WI38 (cell line): Measurements from ENCODE around the gene MEPCE.

Experiments
- H3K4me3 ChIP-seq: 2 replicates; pipeline ENCODE4 v1.5.1; 2011; ENCODE audit warnings: low read depth, mild to moderate bottlenecking, control low read depth, low read length
- TF ChIP-seq, protein P1 (sequence below): IDR thresholded peaks from 2 replicates; pipeline ENCODE4 v1.5.1; 2012; ENCODE audit warnings: low read depth, mild to moderate bottlenecking, control low read depth, low read length

MEPCE gene

DNA sequence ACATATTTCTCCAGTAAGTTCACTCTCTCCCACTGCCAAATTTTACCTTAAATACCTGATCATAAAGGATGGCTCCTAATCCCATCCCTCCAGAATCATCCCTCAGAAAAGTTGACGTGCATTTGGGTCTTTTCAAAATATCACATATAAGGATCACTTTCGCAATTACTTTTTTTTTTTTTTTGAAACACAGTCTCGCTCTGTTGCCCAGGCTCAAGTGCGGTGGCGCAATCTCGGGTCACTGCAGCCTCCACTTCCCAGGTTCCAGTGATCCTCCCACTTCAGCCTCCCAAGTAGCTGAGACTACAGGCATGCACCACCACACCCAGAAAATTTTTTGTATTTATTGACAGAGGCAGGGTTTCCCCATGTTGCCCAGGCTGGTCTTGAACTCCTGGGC, 18.5 kb upstream of the MEPCE start:
- no peak overlapping the region for H3K4me3 ChIP-seq
- TF ChIP-seq, protein P1, sequence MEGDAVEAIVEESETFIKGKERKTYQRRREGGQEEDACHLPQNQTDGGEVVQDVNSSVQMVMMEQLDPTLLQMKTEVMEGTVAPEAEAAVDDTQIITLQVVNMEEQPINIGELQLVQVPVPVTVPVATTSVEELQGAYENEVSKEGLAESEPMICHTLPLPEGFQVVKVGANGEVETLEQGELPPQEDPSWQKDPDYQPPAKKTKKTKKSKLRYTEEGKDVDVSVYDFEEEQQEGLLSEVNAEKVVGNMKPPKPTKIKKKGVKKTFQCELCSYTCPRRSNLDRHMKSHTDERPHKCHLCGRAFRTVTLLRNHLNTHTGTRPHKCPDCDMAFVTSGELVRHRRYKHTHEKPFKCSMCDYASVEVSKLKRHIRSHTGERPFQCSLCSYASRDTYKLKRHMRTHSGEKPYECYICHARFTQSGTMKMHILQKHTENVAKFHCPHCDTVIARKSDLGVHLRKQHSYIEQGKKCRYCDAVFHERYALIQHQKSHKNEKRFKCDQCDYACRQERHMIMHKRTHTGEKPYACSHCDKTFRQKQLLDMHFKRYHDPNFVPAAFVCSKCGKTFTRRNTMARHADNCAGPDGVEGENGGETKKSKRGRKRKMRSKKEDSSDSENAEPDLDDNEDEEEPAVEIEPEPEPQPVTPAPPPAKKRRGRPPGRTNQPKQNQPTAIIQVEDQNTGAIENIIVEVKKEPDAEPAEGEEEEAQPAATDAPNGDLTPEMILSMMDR, result no peak

DNA sequence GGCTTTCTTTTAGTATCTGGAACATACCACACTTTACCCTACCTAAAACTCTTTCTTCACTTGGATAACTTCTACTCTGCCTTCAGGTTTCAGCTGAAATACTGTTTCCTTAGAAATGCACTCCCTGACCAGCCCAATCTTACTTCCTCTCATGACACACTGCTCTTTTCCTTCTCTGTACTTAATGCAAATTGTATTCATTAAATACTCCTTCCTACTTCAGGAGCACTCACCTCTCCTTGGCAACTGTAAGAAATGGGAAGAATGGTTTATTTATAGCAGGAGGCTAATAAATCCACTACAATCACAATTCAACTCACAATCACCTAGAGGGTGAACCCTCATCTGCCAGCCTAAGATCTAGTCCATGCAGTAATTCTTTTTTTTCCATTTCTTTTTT, 16.3 kb upstream of the MEPCE start:
- TF ChIP-seq, protein P1, result no peak
- no peak overlapping the region for H3K4me3 ChIP-seq

DNA sequence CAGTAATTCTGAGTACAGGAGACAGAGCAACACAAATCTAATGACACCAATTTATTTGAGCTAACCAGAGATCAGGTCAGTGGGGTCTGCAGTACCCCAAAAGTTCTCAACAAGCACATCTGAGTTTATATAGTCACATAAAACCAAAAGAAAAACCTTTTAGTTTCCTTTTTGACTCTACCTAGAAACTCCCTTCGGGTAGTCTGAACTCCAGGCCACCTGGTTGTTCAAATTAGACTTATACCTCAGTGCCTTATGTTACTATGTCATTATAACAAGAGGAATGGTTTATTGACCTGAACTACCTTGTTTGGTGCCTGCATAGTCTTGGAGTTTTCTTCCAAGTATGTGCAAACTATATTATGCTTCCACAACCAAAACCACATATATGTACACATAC, 15.7 kb upstream of the MEPCE start:
- TF ChIP-seq, protein P1, result no peak
- no peak overlapping the region for H3K4me3 ChIP-seq

DNA sequence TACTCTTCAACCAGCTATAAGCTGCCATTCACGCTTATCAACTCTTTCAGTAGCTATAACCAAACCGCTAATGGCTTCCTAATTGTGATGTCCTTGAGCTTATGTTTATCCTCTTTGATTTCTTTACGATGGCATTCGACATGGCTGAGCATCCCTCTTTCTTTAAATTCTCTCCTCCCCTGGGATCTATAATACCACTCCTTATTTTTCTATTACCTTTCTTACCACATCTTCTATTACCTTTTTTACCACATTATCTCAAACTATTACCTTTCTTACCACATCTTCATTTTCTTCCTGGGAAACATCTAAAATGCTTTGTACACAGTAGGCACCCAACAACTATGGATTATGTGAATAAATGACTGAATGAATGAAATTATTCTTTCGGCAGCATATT, 14.2 kb upstream of the MEPCE start:
- H3K4me3 ChIP-seq, result no peak overlapping the region
- TF ChIP-seq, protein P1, result no peak

DNA sequence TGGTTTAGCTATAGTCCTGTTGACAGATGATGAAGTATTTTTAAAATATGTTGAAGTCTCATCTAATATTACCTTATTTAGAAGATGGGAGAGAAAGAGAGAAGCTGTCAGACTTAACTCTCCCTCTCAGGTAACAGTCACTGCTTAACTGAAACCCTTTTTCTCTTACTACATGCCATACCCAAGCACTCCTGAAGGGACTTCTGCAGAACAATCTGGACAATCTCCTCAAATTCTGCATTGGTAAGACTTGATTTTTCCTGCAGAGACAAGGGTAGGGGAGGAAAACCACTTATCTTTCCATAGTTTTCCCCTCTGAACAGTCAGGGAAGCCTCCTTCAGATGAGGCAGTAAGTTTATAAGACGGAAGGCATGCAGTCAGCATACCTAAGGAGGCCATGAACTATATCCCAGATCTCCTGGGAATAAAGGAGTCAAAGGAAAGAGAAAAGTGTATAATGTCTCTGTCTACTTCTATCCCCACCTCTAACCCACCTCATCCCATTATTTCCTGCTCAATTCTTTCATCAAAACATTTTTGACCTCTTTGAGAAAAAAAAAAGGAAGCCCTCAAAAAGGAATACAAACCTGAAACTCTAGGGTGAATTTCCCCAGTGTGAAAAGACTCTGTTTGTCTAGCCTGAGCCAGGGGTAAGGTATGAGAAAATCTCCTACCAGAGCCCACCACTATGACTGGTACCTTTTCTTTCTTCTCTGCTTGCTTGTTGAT, 10.5 kb upstream of the MEPCE start:
- TF ChIP-seq, protein P1, result no peak
- no peak overlapping the region for H3K4me3 ChIP-seq

DNA sequence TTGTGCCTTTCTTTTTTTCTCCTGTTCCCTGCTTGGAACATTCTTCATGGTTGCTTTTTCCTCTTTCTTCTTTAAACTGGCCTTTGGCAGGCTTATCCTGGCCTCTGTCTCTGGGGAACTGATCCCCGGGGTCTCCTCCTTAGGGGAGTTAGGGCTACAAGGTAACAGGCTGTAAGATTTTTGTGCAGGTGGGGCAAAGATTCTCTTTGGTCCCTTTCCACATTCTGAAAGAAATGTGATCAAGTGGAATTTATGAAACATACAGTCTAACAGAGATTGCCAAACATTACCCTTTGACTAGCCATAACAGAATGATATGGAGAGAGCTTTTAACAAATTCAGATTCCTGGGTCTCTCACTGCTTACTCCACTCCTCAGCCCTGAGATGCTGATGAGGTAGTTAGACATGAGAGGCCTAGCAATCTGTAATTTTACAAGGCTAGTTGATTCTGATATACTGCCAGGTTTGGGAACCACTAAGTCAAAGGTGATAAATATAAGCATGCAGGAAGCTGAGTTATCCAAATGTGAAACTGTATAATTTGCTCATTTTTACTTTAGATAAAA, 9.9 kb upstream of the MEPCE start:
- no peak overlapping the region for H3K4me3 ChIP-seq
- TF ChIP-seq, protein P1, result no peak

DNA sequence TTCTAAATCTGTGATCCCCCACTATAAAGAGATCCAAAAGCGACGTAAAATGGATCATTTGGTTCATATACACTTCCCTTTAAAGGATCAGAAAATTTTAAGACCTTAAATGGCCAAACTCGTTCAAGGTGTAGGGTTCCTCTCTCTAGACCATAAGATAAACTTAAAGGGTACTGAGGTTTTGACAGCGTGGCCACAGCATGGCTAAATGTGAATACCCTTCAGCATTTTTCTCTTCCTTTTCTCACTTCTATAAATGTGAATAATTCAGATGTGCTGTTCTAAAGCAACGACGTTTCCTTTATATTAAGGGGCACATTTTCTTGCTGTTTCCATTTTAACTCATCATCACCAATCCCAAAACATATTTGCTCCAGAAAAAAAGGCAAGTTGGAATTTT, 6.3 kb upstream of the MEPCE start:
- TF ChIP-seq, protein P1, result no peak
- H3K4me3 ChIP-seq, result no peak overlapping the region
